Hindlimb muscle (tissue), 1 donor: Measurements from ENCODE around the gene SYT11. TPM values are rescaled to one million over a fixed set of nuclear protein-coding genes. Genes with fewer than 3 reads are reported as not detected.
"Not testable (repeated sequence)": the region's sequence is repeated elsewhere in the genome, so short reads cannot be mapped to it uniquely, and the experiment has no call there.

Source experiments
- DNase-seq: peaks from one replicate; pipeline ENCODE4 v3.0.0-alpha.2; 2013
- polyA plus RNA-seq: library from polyadenylated mRNA; unstranded; fragments of 120-200 nt; gene quantifications from one replicate; pipeline ENCODE4 v1.2.1, GENCODE V29; 2013; ENCODE audit not compliant: insufficient read length

SYT11 gene
- polyA plus RNA-seq: 12.9 TPM

- DNase-seq: peak; percentile 96
Observed at GRCh38 chr1:155859234-155859829, at the start of gene SYT11. Gene SYT11 (plus strand): TSS chr1:155859567. CDS start chr1:155859762, 195 bp downstream.

- no peak for DNase-seq
Observed at GRCh38 chr1:155812878-155813277, 46.5 kb upstream of the SYT11 start.

GRCh38 chr1:155813672-155814071 is 45.7 kb upstream of the SYT11 start:
- no peak for DNase-seq

GRCh38 chr1:155816351-155816750 is 43.0 kb upstream of the SYT11 start:
- no peak for DNase-seq

- no peak for DNase-seq
Observed at GRCh38 chr1:155827450-155827849, 31.9 kb upstream of the SYT11 start.

- DNase-seq: no peak
Observed at GRCh38 chr1:155831279-155831976, 27.9 kb upstream of the SYT11 start.

GRCh38 chr1:155833665-155834295 is 25.6 kb upstream of the SYT11 start:
- DNase-seq: no peak

- no peak for DNase-seq
Observed at GRCh38 chr1:155834296-155834926, 25.0 kb upstream of the SYT11 start.

GRCh38 chr1:155834927-155835399 is 24.4 kb upstream of the SYT11 start:
- not testable (repeated sequence) for DNase-seq

- no peak for DNase-seq
Observed at GRCh38 chr1:155835548-155835947, 23.8 kb upstream of the SYT11 start.

- no peak for DNase-seq
Observed at GRCh38 chr1:155840386-155840785, 19.0 kb upstream of the SYT11 start.

- DNase-seq: no peak
Observed at GRCh38 chr1:155844860-155845421, 14.4 kb upstream of the SYT11 start.

- DNase-seq: no peak
Observed at GRCh38 chr1:155847823-155848529, 11.4 kb upstream of the SYT11 start.

GRCh38 chr1:155850345-155850744 is 9.0 kb upstream of the SYT11 start:
- no peak for DNase-seq

GRCh38 chr1:155856257-155856974 is 3.0 kb upstream of the SYT11 start:
- DNase-seq: no peak

GRCh38 chr1:155856975-155857930 is 2.1 kb upstream of the SYT11 start, which contains the start of gene GON4L:
Gene GON4L (minus strand): TSS chr1:155857214. CDS start chr1:155853780, 3,434 bp downstream.
- DNase-seq: peak; percentile 93

GRCh38 chr1:155858800-155859233 is 550 bp upstream of the SYT11 start:
- no peak for DNase-seq

GRCh38 chr1:155859881-155860871 is 809 bp downstream of the SYT11 start:
- peak; percentile 86 for DNase-seq
